ENCODE results near the gene CCDC69.

Gene CCDC69

GRCh38 chr5:151173711-151174611, 49.9 kb downstream of the CCDC69 start:
- Histone ChIP-seq H3K27ac (ENCODE audit: low read depth, low read length) (no peak overlapping the region), H3K36me3 (ENCODE audit: low read length) (no peaks in the 10 kb centered on the region), H3K79me2 (ENCODE audit: insufficient read depth, low read length) (no peaks in the 10 kb centered on the region), H3K4me2 (ENCODE audit: low read depth, low read length, poor library complexity, severe bottlenecking) (no peak overlapping the region), H3K27me3 (ENCODE audit: low read length) (no peaks in the 10 kb centered on the region), H3K4me3 (ENCODE audit: insufficient read depth, low read length, poor library complexity, severe bottlenecking) (no peak overlapping the region), H2AFZ (ENCODE audit: low read depth, low read length, severe bottlenecking) (no peak overlapping the region), H4K20me1 (ENCODE audit: low read depth, low read length) (no peaks in the 10 kb centered on the region), H3K9ac (ENCODE audit: low read length) (no peak overlapping the region), H3K9me2 (replicated peaks; ENCODE audit: insufficient read depth, low read length) (no peaks in the 10 kb centered on the region), H3K9me3 (ENCODE audit: insufficient read depth, low read length) (no peaks in the 10 kb centered on the region), H3F3A (ENCODE audit: insufficient read depth) (peaks cover 53% of the 10 kb centered on the region)
- no peak for TF ChIP-seq EZH2phosphoT487 (conservative IDR thresholded peaks at IDR 0.05; ENCODE audit: low read length)
- TF ChIP-seq CTCF (IDR thresholded peaks at IDR 0.05; ENCODE audit: insufficient read depth, low read length, poor library complexity, severe bottlenecking) = no peak

GRCh38 chr5:151171529-151171928, 52.4 kb downstream of the CCDC69 start:
- no peak overlapping the region for H3K4me3 ChIP-seq (ENCODE audit: insufficient read depth, low read length, poor library complexity, severe bottlenecking)
- no peak overlapping the region for H3K9ac ChIP-seq (ENCODE audit: low read length)
- H3K4me2 ChIP-seq (ENCODE audit: low read depth, low read length, poor library complexity, severe bottlenecking) = no peak overlapping the region
- no peaks in the 10 kb centered on the region for H3K9me2 ChIP-seq (replicated peaks; ENCODE audit: insufficient read depth, low read length)
- peak overlapping the region; percentile 52 for H3K27ac ChIP-seq (ENCODE audit: low read depth, low read length)
- H3F3A ChIP-seq (ENCODE audit: insufficient read depth) = peaks cover 45% of the 10 kb centered on the region
- H4K20me1 ChIP-seq (ENCODE audit: low read depth, low read length) = no peaks in the 10 kb centered on the region
- no peak for TF ChIP-seq CTCF (IDR thresholded peaks at IDR 0.05; ENCODE audit: insufficient read depth, low read length, poor library complexity, severe bottlenecking)
- no peak for TF ChIP-seq EZH2phosphoT487 (conservative IDR thresholded peaks at IDR 0.05; ENCODE audit: low read length)
- no peaks in the 10 kb centered on the region for H3K27me3 ChIP-seq (ENCODE audit: low read length)
- H3K79me2 ChIP-seq (ENCODE audit: insufficient read depth, low read length) = no peaks in the 10 kb centered on the region
- H3K36me3 ChIP-seq (ENCODE audit: low read length) = no peaks in the 10 kb centered on the region
- no peak overlapping the region for H2AFZ ChIP-seq (ENCODE audit: low read depth, low read length, severe bottlenecking)
- no peaks in the 10 kb centered on the region for H3K9me3 ChIP-seq (ENCODE audit: insufficient read depth, low read length)

- H3F3A ChIP-seq (ENCODE audit: insufficient read depth) = peaks cover 41% of the 10 kb centered on the region
These were observed 55.1 kb downstream of the CCDC69 start for GRCh38 chr5:151168602-151169344.

More at GRCh38 chr5:151168602-151169344, 55.1 kb downstream of the CCDC69 start:
- Histone ChIP-seq H3K9me2 (replicated peaks; ENCODE audit: insufficient read depth, low read length) (no peaks in the 10 kb centered on the region), H3K9ac (ENCODE audit: low read length) (no peak overlapping the region), H3K27me3 (ENCODE audit: low read length) (no peaks in the 10 kb centered on the region), H3K4me3 (ENCODE audit: insufficient read depth, low read length, poor library complexity, severe bottlenecking) (no peak overlapping the region), H3K9me3 (ENCODE audit: insufficient read depth, low read length) (no peaks in the 10 kb centered on the region), H3K36me3 (ENCODE audit: low read length) (no peaks in the 10 kb centered on the region), H3K4me2 (ENCODE audit: low read depth, low read length, poor library complexity, severe bottlenecking) (no peak overlapping the region), H3K79me2 (ENCODE audit: insufficient read depth, low read length) (no peaks in the 10 kb centered on the region), H2AFZ (ENCODE audit: low read depth, low read length, severe bottlenecking) (no peak overlapping the region), H3K27ac (ENCODE audit: low read depth, low read length) (no peak overlapping the region), H4K20me1 (ENCODE audit: low read depth, low read length) (no peaks in the 10 kb centered on the region)
- TF ChIP-seq EZH2phosphoT487 (conservative IDR thresholded peaks at IDR 0.05; ENCODE audit: low read length) = no peak
